Measurements from ENCODE around the gene RABL2B. TPM values are rescaled to one million over a fixed set of nuclear protein-coding genes. Genes with fewer than 3 reads are reported as not detected.

RABL2B gene
- total and polyA plus RNA-seq, 11 donors: 3.8 to 12.7 (median 6.7) TPM

DNA sequence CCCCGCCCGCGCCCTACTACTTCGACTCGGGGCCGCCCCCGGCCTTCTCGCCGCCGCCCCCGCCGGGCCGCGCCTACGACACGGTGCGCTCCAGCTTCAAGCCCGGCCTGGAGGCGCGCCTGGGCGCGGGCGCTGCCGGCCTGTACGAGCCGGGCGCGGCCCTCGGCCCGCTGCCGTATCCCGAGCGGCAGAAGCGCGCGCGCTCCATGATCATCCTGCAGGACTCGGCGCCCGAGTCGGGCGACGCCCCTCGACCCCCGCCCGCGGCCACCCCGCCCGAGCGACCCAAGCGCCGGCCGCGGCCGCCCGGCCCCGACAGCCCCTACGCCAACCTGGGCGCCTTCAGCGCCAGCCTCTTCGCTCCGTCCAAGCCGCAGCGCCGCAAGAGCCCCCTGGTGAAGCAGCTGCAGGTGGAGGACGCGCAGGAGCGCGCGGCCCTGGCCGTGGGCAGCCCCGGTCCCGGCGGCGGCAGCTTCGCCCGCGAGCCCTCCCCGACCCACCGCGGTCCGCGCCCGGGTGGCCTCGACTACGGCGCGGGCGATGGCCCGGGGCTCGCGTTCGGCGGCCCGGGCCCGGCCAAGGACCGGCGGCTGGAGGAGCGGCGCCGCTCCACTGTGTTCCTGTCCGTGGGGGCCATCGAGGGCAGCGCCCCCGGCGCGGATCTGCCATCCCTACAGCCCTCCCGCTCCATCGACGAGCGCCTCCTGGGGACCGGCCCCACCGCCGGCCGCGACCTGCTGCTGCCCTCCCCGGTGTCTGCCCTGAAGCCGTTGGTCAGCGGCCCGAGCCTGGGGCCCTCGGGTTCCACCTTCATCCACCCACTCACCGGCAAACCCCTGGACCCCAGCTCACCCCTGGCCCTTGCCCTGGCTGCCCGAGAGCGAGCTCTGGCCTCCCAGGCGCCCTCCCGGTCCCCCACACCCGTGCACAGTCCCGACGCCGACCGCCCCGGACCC lies 62.9 kb downstream of the RABL2B start:
- ATAC-seq (no peak), DNase-seq (no peak)
- Histone ChIP-seq H3K27ac (no peak overlapping the region), H3K27me3 (peaks cover 0 to 25% (median 6%) of the 10 kb centered on the region in 9 donors), H3K4me3 (peak overlapping the region in 2 of 12 donors; percentile 24 to 44), H3K9me3 (no peaks in the 10 kb centered on the region), H3K4me1 (peaks cover 0 to 46% (median 16%) of the 10 kb centered on the region in 12 donors), H3K36me3 (peaks cover 0 to 62% (median 11%) of the 10 kb centered on the region in 9 donors)
- TF ChIP-seq POLR2A (IDR thresholded peaks at IDR 0.05): no peak
- 37 to 50% (median 42%) methylated on average over 69 to 132 of the region's 132 CpGs for WGBS, 4 donors
- intact Hi-C loops (cut with DNase I): no loop called here

DNA sequence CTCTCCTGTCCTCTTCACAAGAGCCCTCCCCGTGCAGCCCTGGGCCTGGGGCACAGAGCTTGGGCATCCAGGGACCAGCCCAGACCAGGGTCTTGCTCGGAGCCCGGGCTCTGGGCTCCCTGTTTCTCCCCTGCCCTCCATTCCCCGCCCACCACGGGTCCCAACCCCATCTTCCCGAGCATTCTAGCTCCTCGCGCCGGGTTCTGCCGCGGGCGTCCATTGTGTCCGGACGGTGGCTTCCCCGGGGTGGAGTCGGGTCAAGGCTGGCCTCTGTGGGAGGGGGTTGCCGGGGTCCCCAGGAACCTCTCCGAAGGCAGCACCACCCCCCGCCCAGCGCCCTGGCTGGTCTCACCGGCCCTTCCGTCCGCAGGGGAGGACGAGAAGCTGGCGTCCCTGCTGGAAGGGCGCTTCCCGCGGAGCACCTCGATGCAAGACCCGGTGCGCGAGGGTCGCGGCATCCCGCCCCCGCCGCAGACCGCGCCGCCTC lies 63.6 kb downstream of the RABL2B start:
- H3K36me3 ChIP-seq: peaks cover 0 to 59% (median 16%) of the 10 kb centered on the region in 9 donors

DNA sequence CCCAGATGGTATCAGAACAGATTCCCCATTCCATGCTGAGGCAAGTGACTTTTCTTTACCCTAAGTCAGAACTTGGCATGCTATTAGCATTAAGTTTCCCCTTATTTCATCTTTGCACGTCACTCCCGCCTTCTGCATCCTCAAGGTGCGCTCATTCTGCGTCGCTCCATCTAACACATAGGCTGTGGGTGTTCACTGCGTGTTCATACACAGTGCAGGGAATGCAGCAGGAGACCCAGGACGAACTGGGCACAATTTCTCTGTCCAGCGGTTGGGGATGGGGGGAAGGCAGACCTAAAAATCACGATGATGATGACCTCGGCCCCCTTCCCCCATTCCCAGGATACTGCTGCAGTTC lies 65.1 kb downstream of the RABL2B start:
- no peak overlapping the region for H3K4me3 ChIP-seq
- WGBS, 4 donors: 92 to 98% (median 95%) methylated on average over 8 to 10 of the region's 10 CpGs
- peaks cover 0 to 48% (median 9%) of the 10 kb centered on the region in 9 donors for H3K36me3 ChIP-seq
- H3K4me1 ChIP-seq: peaks cover 0 to 50% (median 17%) of the 10 kb centered on the region in 12 donors
- H3K27me3 ChIP-seq: peaks cover 0 to 25% (median 6%) of the 10 kb centered on the region in 9 donors
- H3K9me3 ChIP-seq: no peaks in the 10 kb centered on the region
- intact Hi-C loops (cut with DNase I): no loop called here
- DNase-seq: no peak
- no peak overlapping the region for H3K27ac ChIP-seq
- ATAC-seq: no peak
- TF ChIP-seq, protein P1, sequence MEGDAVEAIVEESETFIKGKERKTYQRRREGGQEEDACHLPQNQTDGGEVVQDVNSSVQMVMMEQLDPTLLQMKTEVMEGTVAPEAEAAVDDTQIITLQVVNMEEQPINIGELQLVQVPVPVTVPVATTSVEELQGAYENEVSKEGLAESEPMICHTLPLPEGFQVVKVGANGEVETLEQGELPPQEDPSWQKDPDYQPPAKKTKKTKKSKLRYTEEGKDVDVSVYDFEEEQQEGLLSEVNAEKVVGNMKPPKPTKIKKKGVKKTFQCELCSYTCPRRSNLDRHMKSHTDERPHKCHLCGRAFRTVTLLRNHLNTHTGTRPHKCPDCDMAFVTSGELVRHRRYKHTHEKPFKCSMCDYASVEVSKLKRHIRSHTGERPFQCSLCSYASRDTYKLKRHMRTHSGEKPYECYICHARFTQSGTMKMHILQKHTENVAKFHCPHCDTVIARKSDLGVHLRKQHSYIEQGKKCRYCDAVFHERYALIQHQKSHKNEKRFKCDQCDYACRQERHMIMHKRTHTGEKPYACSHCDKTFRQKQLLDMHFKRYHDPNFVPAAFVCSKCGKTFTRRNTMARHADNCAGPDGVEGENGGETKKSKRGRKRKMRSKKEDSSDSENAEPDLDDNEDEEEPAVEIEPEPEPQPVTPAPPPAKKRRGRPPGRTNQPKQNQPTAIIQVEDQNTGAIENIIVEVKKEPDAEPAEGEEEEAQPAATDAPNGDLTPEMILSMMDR (IDR thresholded peaks at IDR 0.05): no peak
- TF ChIP-seq POLR2A (IDR thresholded peaks at IDR 0.05): no peak

More for the DNA sequence above, 63.6 kb downstream of the RABL2B start:
- Histone ChIP-seq H3K27ac (no peak overlapping the region), H3K9me3 (no peaks in the 10 kb centered on the region), H3K4me1 (peaks cover 0 to 39% (median 16%) of the 10 kb centered on the region in 12 donors), H3K27me3 (peaks cover 0 to 25% (median 6%) of the 10 kb centered on the region in 9 donors), H3K4me3 (peak overlapping the region in 1 of 12 donors; percentile 44)
- ATAC-seq: no peak
- 34 to 46% (median 43%) methylated on average over 11 to 40 of the region's 40 CpGs for WGBS, 4 donors
- TF ChIP-seq, protein P1 (IDR thresholded peaks at IDR 0.05): no peak
- TF ChIP-seq POLR2A (IDR thresholded peaks at IDR 0.05): no peak
- intact Hi-C loops (cut with DNase I): no loop called here
- no peak for DNase-seq

DNA sequence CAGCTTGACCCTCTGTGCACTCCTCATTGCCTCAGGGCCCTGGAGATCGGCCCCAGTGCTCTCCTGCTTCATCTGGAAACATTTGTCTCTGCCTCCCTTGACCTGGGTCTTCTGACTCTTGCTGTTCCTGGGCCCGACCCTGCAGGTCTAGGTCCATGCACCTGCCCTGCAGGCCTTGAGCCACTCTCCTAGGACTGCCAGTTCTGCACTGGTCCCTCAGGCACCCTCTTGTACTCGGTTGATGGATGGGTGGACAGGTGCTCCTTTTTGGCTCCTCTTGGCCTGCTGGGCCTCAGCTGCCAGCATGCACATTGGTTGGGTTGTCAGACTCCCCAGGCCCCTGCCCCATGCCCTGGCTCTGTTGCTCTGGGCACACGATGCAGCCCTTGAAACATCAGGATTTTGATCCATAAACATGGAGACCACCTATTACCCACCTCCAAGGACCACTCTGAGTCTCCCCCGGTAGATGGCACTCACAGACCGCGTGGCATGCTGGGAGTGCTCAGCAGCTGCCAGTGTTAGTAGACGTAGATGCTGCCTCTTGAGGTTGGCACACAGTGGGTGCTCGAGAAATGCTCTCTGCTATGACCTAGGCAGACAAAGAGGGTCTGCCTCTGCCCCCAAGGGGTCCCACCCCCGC lies 65.6 kb downstream of the RABL2B start:
- Histone ChIP-seq H3K9me3 (no peaks in the 10 kb centered on the region), H3K27ac (no peak overlapping the region), H3K27me3 (peaks cover 0 to 25% (median 6%) of the 10 kb centered on the region in 9 donors), H3K4me1 (peaks cover 0 to 49% (median 20%) of the 10 kb centered on the region in 12 donors), H3K4me3 (no peak overlapping the region), H3K36me3 (peaks cover 0 to 48% (median 9%) of the 10 kb centered on the region in 9 donors)
- intact Hi-C loops (cut with DNase I): no loop called here
- WGBS, 4 donors: 86 to 96% (median 93%) methylated on average over 10 of the region's 10 CpGs
- ATAC-seq: no peak
- DNase-seq: no peak
- TF ChIP-seq, protein P1 (IDR thresholded peaks at IDR 0.05): no peak
- no peak for TF ChIP-seq POLR2A (IDR thresholded peaks at IDR 0.05)

Other genes with a start within 250 kb of the RABL2B start
- 1 to 10 TPM in 1 of 9 donors, under 1 TPM in 3, not detected in 5; 0.08 to 1.3 (median 0.14) TPM for gene KLHDC7B, start 237.7 kb downstream of the RABL2B start, total RNA-seq
- gene KLHDC7B, start 237.7 kb downstream of the RABL2B start, polyA plus RNA-seq: under 1 TPM in 1 of 2 donors, not detected in 1; 0.08 TPM
- gene SYCE3, start 220.7 kb downstream of the RABL2B start, total RNA-seq: not detected
- not detected for gene SYCE3, start 220.7 kb downstream of the RABL2B start, polyA plus RNA-seq
- 100 to 1,000 TPM; 115 to 467 (median 306) TPM for gene CPT1B, start 205.2 kb downstream of the RABL2B start, total RNA-seq
- gene CPT1B, start 205.2 kb downstream of the RABL2B start, polyA plus RNA-seq: 100 to 1,000 TPM in 1 of 2 donors, 10 to 100 TPM in 1; 51.4 to 267 TPM
- 10 to 100 TPM; 23.3 to 54.6 (median 35.6) TPM for gene CHKB, start 200.8 kb downstream of the RABL2B start, total RNA-seq
- 10 to 100 TPM; 16.7 to 77.1 TPM for gene CHKB, start 200.8 kb downstream of the RABL2B start, polyA plus RNA-seq
- gene MAPK8IP2, start 182.8 kb downstream of the RABL2B start, total RNA-seq: under 1 TPM; 0.09 to 0.79 (median 0.25) TPM
- gene MAPK8IP2, start 182.8 kb downstream of the RABL2B start, polyA plus RNA-seq: under 1 TPM; 0.23 to 0.35 TPM
- gene ARSA, start 155.5 kb downstream of the RABL2B start, total RNA-seq: 10 to 100 TPM; 19.1 to 40.5 (median 27.2) TPM
- 10 to 100 TPM; 16.7 to 25.0 TPM for gene ARSA, start 155.5 kb downstream of the RABL2B start, polyA plus RNA-seq
- 10 to 100 TPM; 11.3 to 36.0 (median 21.9) TPM for gene SHANK3, start 110.8 kb downstream of the RABL2B start, total RNA-seq
- 10 to 100 TPM; 14.9 to 23.2 TPM for gene SHANK3, start 110.8 kb downstream of the RABL2B start, polyA plus RNA-seq
- gene ACR, start 45.4 kb downstream of the RABL2B start, total RNA-seq: 1 to 10 TPM in 2 of 9 donors, under 1 TPM in 5, not detected in 2; 0.35 to 1.2 (median 0.50) TPM
- under 1 TPM; 0.12 to 0.53 TPM for gene ACR, start 45.4 kb downstream of the RABL2B start, polyA plus RNA-seq